ENCODE results near the gene PXK. TPM values are rescaled to one million over a fixed set of nuclear protein-coding genes. Genes with fewer than 3 reads are reported as not detected.

PXK gene
- total and polyA plus RNA-seq, 10 of the 15 experiments (the other 5 are each of a cell fraction or from before 2014, with no cell fraction given): 8.4 to 38.0 (median 27.6) TPM

GRCh38 chr3:58383476-58383875, 50.8 kb downstream of the PXK start:
- Histone ChIP-seq H3K4me1 (ENCODE audit: control insufficient read depth, insufficient read depth, low read length) (no peaks in the 10 kb centered on the region), H3K36me3 (ENCODE audit: control insufficient read depth in 2 of 2, insufficient read depth in 2 of 2, low read length in 1 of 2) (peaks cover 0 to 4% of the 10 kb centered on the region in 2 experiments; a peak in 2 of 4 replicates), H3K4me3 (no peak overlapping the region), H3K9me3 (replicated peaks; ENCODE audit: control insufficient read depth, insufficient read depth, low read length) (no peaks in the 10 kb centered on the region), H3K9ac (ENCODE audit: control insufficient read depth, insufficient read depth, low read length) (no peak overlapping the region), H2AFZ (ENCODE audit: control insufficient read depth, low read depth, low read length) (no peak overlapping the region), H4K20me1 (ENCODE audit: control insufficient read depth, insufficient read depth) (no peaks in the 10 kb centered on the region), H3K27ac (ENCODE audit: control insufficient read depth, insufficient read depth) (no peak overlapping the region), H3K27me3 (replicated peaks in 1 of 2; ENCODE audit: control insufficient read depth in 2 of 2, insufficient read depth in 2 of 2, low read length in 1 of 2) (no peaks in the 10 kb centered on the region), H3K4me2 (ENCODE audit: control insufficient read depth, insufficient read depth) (no peak overlapping the region), H3K79me2 (ENCODE audit: control insufficient read depth, insufficient read depth, low read length) (no peaks in the 10 kb centered on the region)
- ATAC-seq (no peak), DNase-seq (ENCODE audit: low read depth, low spot score) (no peak), FAIRE-seq (no peak)
- in situ Hi-C loops (cut with MboI): no loop called here
- POLR2A ChIA-PET: no interaction called here
- intact Hi-C loops (cut with micrococcal nuclease; ENCODE audit: unreplicated experiment): no loop called here
- 100% methylated on average over 2 of the region's 2 CpGs for WGBS (ENCODE audit: insufficient coverage, insufficient replicate concordance, low lambda C conversion rate, missing lambda C conversion rate)
- SMC1A ChIA-PET (ENCODE audit: uncharacterized antibody, unreplicated experiment): no interaction called here
- RAD21 ChIA-PET (ENCODE audit: unreplicated experiment): no interaction called here
- BruUV-seq (replicated peaks): no TSS peak
- CTCF ChIA-PET: interaction anchor here (1.2 kb wide), 1 partner anchor 90 kb away, joined by 4 read pairs; no protein-coding TSS in a partner anchor
- TF ChIP-seq HDAC2 (IDR thresholded peaks at IDR 0.05): no peak

GRCh38 chr3:58383904-58384303, 51.2 kb downstream of the PXK start:
- RAD21 ChIA-PET (ENCODE audit: unreplicated experiment): no interaction called here
- no peaks in the 10 kb centered on the region for H4K20me1 ChIP-seq (ENCODE audit: control insufficient read depth, insufficient read depth)
- H3K9me3 ChIP-seq (replicated peaks; ENCODE audit: control insufficient read depth, insufficient read depth, low read length): no peaks in the 10 kb centered on the region
- TF ChIP-seq STAT3 (IDR thresholded peaks at IDR 0.05; ENCODE audit: low read depth, low read length): no peak
- no peak for TF ChIP-seq USF1 (IDR thresholded peaks at IDR 0.05; ENCODE audit: borderline replicate concordance, extremely low read length, insufficient read depth, low read depth, low read length)
- TF ChIP-seq MXI1 (IDR thresholded peaks at IDR 0.05; ENCODE audit: low read depth, low read length): no peak
- WGBS (ENCODE audit: insufficient coverage, insufficient replicate concordance, low lambda C conversion rate, missing lambda C conversion rate): 88% methylated on average over 4 of the region's 4 CpGs
- no peak overlapping the region for H3K27ac ChIP-seq (ENCODE audit: control insufficient read depth, insufficient read depth)
- ATAC-seq (no peak), FAIRE-seq (no peak), DNase-seq (ENCODE audit: low read depth, low spot score) (no peak)
- no peaks in the 10 kb centered on the region for H3K27me3 ChIP-seq (replicated peaks in 1 of 2; ENCODE audit: control insufficient read depth in 2 of 2, insufficient read depth in 2 of 2, low read length in 1 of 2)
- H3K79me2 ChIP-seq (ENCODE audit: control insufficient read depth, insufficient read depth, low read length): no peaks in the 10 kb centered on the region
- CTCF ChIA-PET: interaction anchor here (1.2 kb wide), 1 partner anchor 89 kb away, joined by 4 read pairs; no protein-coding TSS in a partner anchor
- H3K36me3 ChIP-seq (ENCODE audit: control insufficient read depth in 2 of 2, insufficient read depth in 2 of 2, low read length in 1 of 2): peaks cover 0 to 4% of the 10 kb centered on the region in 2 experiments; a peak in 2 of 4 replicates
- SMC1A ChIA-PET (ENCODE audit: uncharacterized antibody, unreplicated experiment): no interaction called here
- intact Hi-C loops (cut with micrococcal nuclease; ENCODE audit: unreplicated experiment): no loop called here
- H2AFZ ChIP-seq (ENCODE audit: control insufficient read depth, low read depth, low read length): no peak overlapping the region
- H3K9ac ChIP-seq (ENCODE audit: control insufficient read depth, insufficient read depth, low read length): no peak overlapping the region
- H3K4me3 ChIP-seq: no peak overlapping the region
- H3K4me1 ChIP-seq (ENCODE audit: control insufficient read depth, insufficient read depth, low read length): no peaks in the 10 kb centered on the region
- POLR2A ChIA-PET: no interaction called here
- H3K4me2 ChIP-seq (ENCODE audit: control insufficient read depth, insufficient read depth): no peak overlapping the region
- in situ Hi-C loops (cut with MboI): no loop called here
- no TSS peak for BruUV-seq (replicated peaks)
